SK-N-SH treated with all-trans-retinoic acid at 6 μM for 48 hours (cell line): ENCODE results near the gene POU3F2.

Experiments used
- ATAC-seq: fragments of 200-7000 bp; cut with Tn5 transposase; 3 replicates; pipeline ENCODE4 v1.9.1; 2020; ENCODE audit warnings: mild to moderate bottlenecking, moderate library complexity
- ARNTL ChIP-seq: fragments of 450-650 bp; formaldehyde crosslinking; IDR thresholded peaks from 2 replicates; pipeline ENCODE4 v1.5.0; 2020; ENCODE audit warnings: low read depth, mild to moderate bottlenecking, moderate library complexity, borderline replicate concordance
- BACH2 ChIP-seq: fragments of 250-450 bp; sonication (Bioruptor Pico); IDR thresholded peaks from 2 replicates; pipeline ENCODE4 v1.9.0; 2021; ENCODE audit warnings: mild to moderate bottlenecking, borderline replicate concordance
- CREB5 ChIP-seq: fragments of 250-450 bp; sonication (Bioruptor Pico); IDR thresholded peaks from 2 replicates; pipeline ENCODE4 v1.5.1; 2020; ENCODE audit warnings: low read depth, mild to moderate bottlenecking, moderate library complexity
- CSDC2 ChIP-seq: fragments of 250-450 bp; sonication (Bioruptor Pico); IDR thresholded peaks from 2 replicates; pipeline ENCODE4 v1.5.0; 2020; ENCODE audit warnings: mild to moderate bottlenecking, moderate library complexity
- CSRNP3 ChIP-seq: fragments of 250-450 bp; sonication (Bioruptor Pico); IDR thresholded peaks from 2 replicates; pipeline ENCODE4 v1.5.1; 2021; ENCODE audit warnings: mild to moderate bottlenecking, moderate library complexity
- ESRRG ChIP-seq: fragments of 250-450 bp; sonication (Bioruptor Pico); IDR thresholded peaks from 2 replicates; pipeline ENCODE4 v1.6.1; 2021; ENCODE audit warnings: mild to moderate bottlenecking
- ISL1 ChIP-seq: fragments of 250-450 bp; sonication (Bioruptor Pico); IDR thresholded peaks from 2 replicates; pipeline ENCODE4 v2.1.2; 2022; ENCODE audit warnings: mild to moderate bottlenecking, moderate library complexity
- OSR1 ChIP-seq: fragments of 250-450 bp; sonication (Bioruptor Pico); IDR thresholded peaks from 2 replicates; pipeline ENCODE4 v1.8.0; 2022; ENCODE audit warnings: moderate library complexity, mild to moderate bottlenecking, inconsistent platforms
- POU6F1 ChIP-seq: fragments of 250-450 bp; sonication (Bioruptor Pico); IDR thresholded peaks from 2 replicates; pipeline ENCODE4 v1.8.0; 2021; ENCODE audit warnings: low read depth, mild to moderate bottlenecking, moderate library complexity, borderline replicate concordance
- PPARA ChIP-seq: fragments of 250-450 bp; sonication (Bioruptor Pico); IDR thresholded peaks from 2 replicates; pipeline ENCODE4 v1.5.0; 2020; ENCODE audit warnings: mild to moderate bottlenecking, borderline replicate concordance
- RARB ChIP-seq: fragments of 250-450 bp; sonication (Bioruptor Pico); IDR thresholded peaks from 2 replicates; pipeline ENCODE4 v1.8.0; 2021; ENCODE audit warnings: mild to moderate bottlenecking, moderate library complexity
- SNAI2 ChIP-seq: fragments of 250-450 bp; sonication (Bioruptor Pico); IDR thresholded peaks from 2 replicates; pipeline ENCODE4 v1.5.0; 2020; ENCODE audit warnings: mild to moderate bottlenecking, moderate library complexity
- TCF4 ChIP-seq: fragments of 250-450 bp; sonication (Bioruptor Pico); IDR thresholded peaks from 2 replicates; pipeline ENCODE4 v1.8.0; 2021; ENCODE audit warnings: mild to moderate bottlenecking, moderate library complexity, borderline replicate concordance
- TOX ChIP-seq: fragments of 250-450 bp; sonication (Bioruptor Pico); IDR thresholded peaks from 2 replicates; pipeline ENCODE4 v1.8.0; 2021; ENCODE audit warnings: mild to moderate bottlenecking, moderate library complexity, borderline replicate concordance
- TSHZ2 ChIP-seq: fragments of 250-450 bp; sonication (Bioruptor Pico); IDR thresholded peaks from 2 replicates; pipeline ENCODE4 v1.5.0; 2020; ENCODE audit warnings: mild to moderate bottlenecking, moderate library complexity
- ZC3H10 ChIP-seq: fragments of 250-450 bp; sonication (Bioruptor Pico); IDR thresholded peaks from 2 replicates; pipeline ENCODE4 v1.5.1; 2021; ENCODE audit warnings: mild to moderate bottlenecking, moderate library complexity
- ZFP30 ChIP-seq: fragments of 450-650 bp; formaldehyde crosslinking; IDR thresholded peaks from 2 replicates; pipeline ENCODE4 v1.5.0; 2022; ENCODE audit warnings: mild to moderate bottlenecking, moderate library complexity
- ZNF8 ChIP-seq: fragments of 450-650 bp; formaldehyde crosslinking; IDR thresholded peaks from 2 replicates; pipeline ENCODE4 v1.5.0; 2020; ENCODE audit warnings: mild to moderate bottlenecking, moderate library complexity
- TF ChIP-seq, protein P1 (sequence below): fragments of 250-450 bp; sonication (Bioruptor Pico); IDR thresholded peaks from 2 replicates; pipeline ENCODE4 v1.8.0; 2020; ENCODE audit warnings: mild to moderate bottlenecking, moderate library complexity, borderline replicate concordance

Gene POU3F2

DNA sequence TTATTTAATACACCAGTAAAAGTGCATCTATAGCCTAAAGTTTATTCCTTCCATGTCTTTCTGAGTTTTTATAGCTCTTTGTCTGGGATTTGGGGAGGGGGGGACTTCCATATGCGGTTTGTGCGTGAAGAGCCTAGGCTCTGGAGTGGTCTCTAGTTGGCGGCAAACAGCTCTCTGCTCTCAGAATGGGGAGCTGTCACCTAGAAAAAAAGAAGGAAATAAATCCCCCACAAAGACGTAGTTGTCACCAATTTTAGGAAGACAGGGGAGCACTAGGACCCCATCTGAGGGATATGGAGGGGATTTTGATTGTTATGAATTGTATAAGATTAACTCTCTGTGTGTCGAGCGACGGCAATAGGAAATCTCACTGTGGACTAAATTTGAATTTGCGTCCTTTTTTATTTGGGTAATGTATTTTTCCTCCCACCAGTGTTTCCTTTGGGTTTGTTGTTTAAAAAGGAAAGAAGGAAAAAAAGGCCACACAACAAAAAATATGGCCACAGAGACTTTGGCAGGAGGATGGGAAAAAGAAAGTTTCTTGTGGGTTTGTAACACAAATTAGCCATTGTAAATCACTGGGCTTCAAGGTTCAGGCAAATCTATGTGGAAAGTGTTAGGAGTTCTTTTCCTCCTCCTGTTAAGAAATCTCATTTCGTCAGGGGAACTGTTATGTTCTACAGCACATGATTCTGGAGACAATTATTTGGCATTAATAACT lies 7.4 kb downstream of the POU3F2 start:
- ATAC-seq, result no peak
- TF ChIP-seq BACH2 (CRISPR knock-in tag), result no peak
- TF ChIP-seq, protein P1, sequence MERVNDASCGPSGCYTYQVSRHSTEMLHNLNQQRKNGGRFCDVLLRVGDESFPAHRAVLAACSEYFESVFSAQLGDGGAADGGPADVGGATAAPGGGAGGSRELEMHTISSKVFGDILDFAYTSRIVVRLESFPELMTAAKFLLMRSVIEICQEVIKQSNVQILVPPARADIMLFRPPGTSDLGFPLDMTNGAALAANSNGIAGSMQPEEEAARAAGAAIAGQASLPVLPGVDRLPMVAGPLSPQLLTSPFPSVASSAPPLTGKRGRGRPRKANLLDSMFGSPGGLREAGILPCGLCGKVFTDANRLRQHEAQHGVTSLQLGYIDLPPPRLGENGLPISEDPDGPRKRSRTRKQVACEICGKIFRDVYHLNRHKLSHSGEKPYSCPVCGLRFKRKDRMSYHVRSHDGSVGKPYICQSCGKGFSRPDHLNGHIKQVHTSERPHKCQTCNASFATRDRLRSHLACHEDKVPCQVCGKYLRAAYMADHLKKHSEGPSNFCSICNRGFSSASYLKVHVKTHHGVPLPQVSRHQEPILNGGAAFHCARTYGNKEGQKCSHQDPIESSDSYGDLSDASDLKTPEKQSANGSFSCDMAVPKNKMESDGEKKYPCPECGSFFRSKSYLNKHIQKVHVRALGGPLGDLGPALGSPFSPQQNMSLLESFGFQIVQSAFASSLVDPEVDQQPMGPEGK (CRISPR knock-in tag), result no peak
- no peak for TF ChIP-seq RARB (CRISPR knock-in tag)
- TF ChIP-seq ESRRG (CRISPR knock-in tag), result no peak
- TF ChIP-seq POU6F1, result no peak
- no peak for TF ChIP-seq TCF4 (CRISPR knock-in tag)
- TF ChIP-seq TSHZ2 (CRISPR knock-in tag), result no peak
- TF ChIP-seq, all 23 proteins: peak for 0

DNA sequence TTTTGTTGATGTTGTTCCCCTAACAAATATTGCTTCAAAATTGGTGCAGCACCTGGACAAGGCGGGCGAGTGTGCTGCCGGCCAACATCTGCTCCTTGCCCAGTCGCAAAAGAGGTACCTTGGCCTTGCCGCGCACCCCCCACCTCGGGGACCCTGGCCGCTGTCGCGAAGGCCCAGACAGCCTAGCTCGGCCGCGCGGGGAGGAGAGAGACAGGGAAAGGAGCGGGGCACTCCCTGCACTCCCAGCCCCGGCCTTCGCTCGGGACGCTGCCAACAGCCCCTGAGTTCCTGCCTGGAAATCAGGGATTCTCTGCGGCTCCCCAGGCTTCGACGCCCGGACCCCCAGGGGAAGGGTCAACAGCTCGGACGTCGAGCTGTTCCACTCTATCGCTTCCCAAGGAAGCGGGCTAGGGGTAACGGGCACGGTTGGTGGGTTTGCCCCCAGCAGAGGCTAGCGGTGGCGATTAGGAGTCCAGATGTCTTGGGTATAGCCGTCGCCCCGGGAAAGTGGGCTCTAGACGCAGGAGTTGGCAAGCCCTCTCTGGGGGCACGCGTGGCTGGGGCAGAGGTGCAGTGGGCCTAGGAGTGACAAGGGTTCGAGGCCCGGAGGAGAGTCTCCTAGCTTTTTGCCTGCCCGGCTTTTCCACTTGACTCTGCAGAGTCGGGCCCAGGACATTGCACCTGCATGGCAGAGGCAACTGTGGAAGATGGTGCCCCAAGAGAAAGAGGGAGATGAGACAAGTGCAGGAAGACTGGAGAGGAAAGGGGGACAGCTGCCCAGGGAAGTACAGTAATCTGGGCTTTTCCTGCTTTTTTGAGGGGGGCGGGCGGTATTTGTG lies 8.2 kb downstream of the POU3F2 start:
- no peak for TF ChIP-seq TOX (CRISPR knock-in tag)
- TF ChIP-seq ZC3H10 (CRISPR knock-in tag), result no peak
- TF ChIP-seq PPARA (CRISPR knock-in tag), result no peak
- no peak for TF ChIP-seq CREB5
- no peak for TF ChIP-seq ARNTL (CRISPR knock-in tag)
- no peak for TF ChIP-seq TCF4 (CRISPR knock-in tag)
- TF ChIP-seq ISL1 (CRISPR knock-in tag), result no peak
- TF ChIP-seq ZFP30 (CRISPR knock-in tag), result no peak
- TF ChIP-seq TSHZ2 (CRISPR knock-in tag), result no peak
- no peak for TF ChIP-seq SNAI2
- no peak for TF ChIP-seq CSRNP3
- TF ChIP-seq OSR1 (CRISPR knock-in tag), result no peak
- TF ChIP-seq ESRRG (CRISPR knock-in tag), result no peak
- TF ChIP-seq ZNF8 (CRISPR knock-in tag), result no peak
- no peak for TF ChIP-seq CSDC2 (CRISPR knock-in tag)
- no peak for ATAC-seq
